Esophagus squamous epithelium (tissue), 4 donors: ENCODE results near the gene SEBOX.

Source experiments
- POLR2A ChIP-seq, 4 donors: fragments of 450-650 bp; IDR thresholded peaks; one replicate each; pipeline ENCODE4 v1.6.1; 2017; ENCODE audit warnings: antibody characterized with exemption in 4 of 4, mild to moderate bottlenecking in 4 of 4, moderate library complexity in 3 of 4
- TF ChIP-seq, protein P1 (sequence below), 6 experiments: fragments of 450-650 bp in 4 of 6; fragments of 200-600 bp in 2 of 6; sonication (generic) in 2 of 6; IDR thresholded peaks; one replicate each; pipeline ENCODE4 v1.5.1; 2016 to 2019; ENCODE audit warnings: antibody characterized with exemption in 6 of 6, mild to moderate bottlenecking in 4 of 6, moderate library complexity in 4 of 6

- TF ChIP-seq, protein P1, sequence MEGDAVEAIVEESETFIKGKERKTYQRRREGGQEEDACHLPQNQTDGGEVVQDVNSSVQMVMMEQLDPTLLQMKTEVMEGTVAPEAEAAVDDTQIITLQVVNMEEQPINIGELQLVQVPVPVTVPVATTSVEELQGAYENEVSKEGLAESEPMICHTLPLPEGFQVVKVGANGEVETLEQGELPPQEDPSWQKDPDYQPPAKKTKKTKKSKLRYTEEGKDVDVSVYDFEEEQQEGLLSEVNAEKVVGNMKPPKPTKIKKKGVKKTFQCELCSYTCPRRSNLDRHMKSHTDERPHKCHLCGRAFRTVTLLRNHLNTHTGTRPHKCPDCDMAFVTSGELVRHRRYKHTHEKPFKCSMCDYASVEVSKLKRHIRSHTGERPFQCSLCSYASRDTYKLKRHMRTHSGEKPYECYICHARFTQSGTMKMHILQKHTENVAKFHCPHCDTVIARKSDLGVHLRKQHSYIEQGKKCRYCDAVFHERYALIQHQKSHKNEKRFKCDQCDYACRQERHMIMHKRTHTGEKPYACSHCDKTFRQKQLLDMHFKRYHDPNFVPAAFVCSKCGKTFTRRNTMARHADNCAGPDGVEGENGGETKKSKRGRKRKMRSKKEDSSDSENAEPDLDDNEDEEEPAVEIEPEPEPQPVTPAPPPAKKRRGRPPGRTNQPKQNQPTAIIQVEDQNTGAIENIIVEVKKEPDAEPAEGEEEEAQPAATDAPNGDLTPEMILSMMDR (IDR thresholded peaks at IDR 0.05) = no peak
- TF ChIP-seq POLR2A (IDR thresholded peaks at IDR 0.05) = peak in 1 of 4 donors; percentile 28
Measured at GRCh38 chr17:28405632-28406472, 40.9 kb upstream of the SEBOX start, which contains the start of gene SLC46A1.
